GM18519 (cell line): ENCODE results near the gene BCAN.

ENCODE experiments used
- ATAC-seq: cut with Tn5 transposase; IDR thresholded peaks from one replicate; pipeline ENCODE4 v1.9.1; 2021; ENCODE audit warnings: mild to moderate bottlenecking, moderate library complexity; ENCODE audit not compliant: unreplicated experiment, low FRiP score

Gene BCAN

DNA sequence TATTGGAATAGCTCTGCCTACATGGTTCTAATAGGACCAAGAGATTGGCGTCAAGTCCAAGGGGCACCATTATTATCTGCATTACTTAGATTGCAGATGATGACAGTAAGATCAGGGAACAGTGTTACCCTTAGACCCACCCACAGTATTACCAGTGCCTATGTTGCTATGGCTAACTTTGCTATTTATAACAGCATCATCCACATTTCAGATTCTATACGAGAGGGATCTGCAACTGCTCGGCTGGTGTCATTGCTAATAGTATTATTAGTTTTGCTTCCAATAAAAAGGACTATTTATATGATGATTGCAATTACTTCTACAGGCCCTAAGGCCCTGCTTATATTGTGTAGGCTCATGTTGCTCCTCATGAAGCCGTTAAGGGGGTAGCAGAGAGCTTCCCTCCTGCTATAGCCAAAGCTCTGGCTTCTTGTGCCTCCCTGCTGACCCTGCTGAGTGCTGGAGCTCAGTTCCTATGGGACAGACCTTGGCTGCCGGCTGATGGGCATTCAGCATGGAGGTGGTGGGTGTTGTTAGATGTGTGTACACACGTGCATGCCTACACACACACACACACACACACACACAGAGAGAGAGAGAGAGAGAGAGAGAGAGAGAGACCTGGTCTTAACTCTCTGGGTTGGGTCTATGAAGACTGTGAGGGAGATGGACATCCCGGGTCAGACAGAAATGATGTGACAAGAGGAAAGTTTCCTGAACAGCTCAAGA lies 1.3 kb downstream of the BCAN start:
- ATAC-seq: no peak

DNA sequence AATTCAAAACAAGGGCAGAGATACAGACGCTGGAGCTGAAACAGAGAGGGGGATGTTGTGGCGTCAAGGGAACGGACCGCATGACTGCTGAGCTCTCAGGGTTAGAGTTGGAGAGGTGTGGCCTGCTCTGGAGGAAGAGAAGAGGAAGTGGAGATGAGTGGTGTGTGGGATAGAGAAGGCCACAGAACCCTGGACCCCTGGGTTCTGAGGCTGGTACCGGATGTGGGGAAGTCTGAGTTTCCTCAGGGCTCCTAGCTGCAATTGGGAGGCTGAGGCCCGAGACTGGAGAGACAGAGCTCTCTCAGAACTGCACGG lies 1.8 kb downstream of the BCAN start:
- ATAC-seq: no peak

DNA sequence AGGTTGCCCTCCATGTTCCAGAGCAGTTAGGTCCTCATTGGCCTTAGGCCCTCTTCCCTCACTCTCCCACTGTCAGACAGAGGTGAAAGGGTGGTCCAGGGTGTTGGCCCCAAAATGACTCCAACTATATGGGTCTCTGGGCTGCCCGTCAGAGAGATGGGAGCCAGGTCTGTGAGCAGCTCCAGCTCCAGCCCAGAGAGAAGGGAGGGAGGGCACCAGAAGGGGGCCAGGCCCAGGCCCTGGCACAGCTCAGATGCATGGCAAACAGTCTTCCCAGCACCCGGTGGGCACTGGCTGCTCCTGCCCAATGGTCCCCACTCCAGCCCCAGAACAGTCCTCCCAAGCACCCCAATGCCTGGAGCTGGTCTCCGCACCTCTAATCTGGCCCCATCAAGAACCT lies 2.2 kb downstream of the BCAN start:
- no peak for ATAC-seq

DNA sequence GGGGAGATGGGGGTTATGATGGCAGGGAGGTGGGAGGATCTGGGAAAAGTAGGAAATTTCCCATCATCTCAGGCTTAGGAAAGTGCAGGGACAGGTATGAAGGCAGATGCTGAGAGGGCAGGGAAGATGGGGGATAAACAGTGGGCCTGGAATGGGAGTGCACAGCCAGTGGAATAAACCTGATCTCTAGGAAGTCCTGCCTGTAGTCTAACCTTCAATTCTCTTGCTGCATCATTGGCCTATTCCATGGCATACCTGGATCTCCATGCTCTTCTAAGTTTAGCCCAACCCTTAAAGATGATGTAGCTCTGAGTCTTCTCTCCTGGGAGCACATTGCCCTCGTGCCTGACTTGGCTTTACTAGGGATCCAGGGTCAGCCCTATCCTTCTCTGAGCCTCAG lies 2.7 kb downstream of the BCAN start:
- no peak for ATAC-seq

DNA sequence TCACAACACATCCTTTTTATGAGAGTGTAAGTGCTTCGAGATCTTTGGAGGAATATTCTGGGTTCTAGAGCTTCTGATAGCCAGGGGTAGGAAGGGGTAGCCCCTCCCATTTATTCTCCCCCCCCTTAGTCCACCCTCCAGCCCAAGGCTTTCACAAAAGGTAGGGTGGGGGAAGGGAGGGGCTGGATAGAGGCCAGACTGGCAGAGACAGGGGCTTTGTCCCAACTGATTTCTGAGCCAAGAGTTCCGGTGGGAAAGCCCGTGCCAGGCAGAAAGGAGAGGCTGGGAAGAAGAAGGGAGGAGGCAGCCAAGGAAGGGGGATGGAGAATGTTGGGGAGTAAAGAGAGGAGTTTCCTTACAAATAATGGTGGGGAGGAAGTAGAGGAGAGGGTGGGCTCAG lies 3.1 kb downstream of the BCAN start:
- ATAC-seq: no peak

DNA sequence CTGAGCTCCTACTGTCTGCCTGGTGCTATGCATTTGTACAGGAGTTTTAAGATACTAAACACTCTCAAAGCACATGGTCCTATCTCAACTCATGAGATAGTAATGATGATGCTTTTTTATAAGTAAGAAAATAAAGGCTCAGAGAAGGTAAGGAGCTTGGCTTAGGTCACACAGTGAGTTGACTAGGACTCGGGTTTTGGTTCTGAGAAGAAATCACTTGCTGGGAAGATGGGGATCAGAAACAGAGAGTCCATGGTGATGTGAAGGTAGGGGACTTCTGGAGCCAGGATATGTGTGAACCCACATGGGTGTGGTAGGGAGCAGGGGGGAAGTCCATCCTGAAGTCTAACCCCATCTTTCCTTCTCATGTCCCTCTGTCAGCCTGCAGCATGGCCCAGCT lies 3.7 kb downstream of the BCAN start:
- no peak for ATAC-seq

DNA sequence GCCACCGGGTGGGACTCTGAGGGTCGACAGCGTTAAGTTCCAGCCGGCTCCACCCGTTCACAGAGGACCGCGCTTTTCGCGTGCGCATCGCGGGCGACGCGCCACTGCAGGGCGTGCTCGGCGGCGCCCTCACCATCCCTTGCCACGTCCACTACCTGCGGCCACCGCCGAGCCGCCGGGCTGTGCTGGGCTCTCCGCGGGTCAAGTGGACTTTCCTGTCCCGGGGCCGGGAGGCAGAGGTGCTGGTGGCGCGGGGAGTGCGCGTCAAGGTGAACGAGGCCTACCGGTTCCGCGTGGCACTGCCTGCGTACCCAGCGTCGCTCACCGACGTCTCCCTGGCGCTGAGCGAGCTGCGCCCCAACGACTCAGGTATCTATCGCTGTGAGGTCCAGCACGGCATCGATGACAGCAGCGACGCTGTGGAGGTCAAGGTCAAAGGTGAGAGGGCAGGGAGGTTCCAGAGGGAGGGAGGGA lies 4.9 kb downstream of the BCAN start:
- ATAC-seq: no peak

DNA sequence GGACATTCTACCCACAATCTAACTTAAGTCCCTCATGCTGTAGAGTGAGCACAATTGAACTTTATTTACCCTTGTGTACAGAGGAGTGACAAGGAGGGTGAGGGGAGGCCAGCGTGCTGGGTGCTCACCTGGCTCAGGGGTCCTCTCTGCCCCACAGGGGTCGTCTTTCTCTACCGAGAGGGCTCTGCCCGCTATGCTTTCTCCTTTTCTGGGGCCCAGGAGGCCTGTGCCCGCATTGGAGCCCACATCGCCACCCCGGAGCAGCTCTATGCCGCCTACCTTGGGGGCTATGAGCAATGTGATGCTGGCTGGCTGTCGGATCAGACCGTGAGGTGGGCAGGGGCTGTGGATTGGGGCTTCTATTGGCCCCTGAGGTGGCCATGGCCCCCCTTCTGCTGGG lies 5.4 kb downstream of the BCAN start:
- no peak for ATAC-seq

DNA sequence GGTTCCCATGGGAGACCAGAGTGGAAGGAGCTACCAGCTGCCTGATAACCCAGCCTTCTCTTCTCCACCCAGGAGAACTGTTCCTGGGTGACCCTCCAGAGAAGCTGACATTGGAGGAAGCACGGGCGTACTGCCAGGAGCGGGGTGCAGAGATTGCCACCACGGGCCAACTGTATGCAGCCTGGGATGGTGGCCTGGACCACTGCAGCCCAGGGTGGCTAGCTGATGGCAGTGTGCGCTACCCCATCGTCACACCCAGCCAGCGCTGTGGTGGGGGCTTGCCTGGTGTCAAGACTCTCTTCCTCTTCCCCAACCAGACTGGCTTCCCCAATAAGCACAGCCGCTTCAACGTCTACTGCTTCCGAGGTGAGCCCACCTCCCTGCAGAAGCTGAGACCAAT lies 6.6 kb downstream of the BCAN start:
- ATAC-seq: no peak

DNA sequence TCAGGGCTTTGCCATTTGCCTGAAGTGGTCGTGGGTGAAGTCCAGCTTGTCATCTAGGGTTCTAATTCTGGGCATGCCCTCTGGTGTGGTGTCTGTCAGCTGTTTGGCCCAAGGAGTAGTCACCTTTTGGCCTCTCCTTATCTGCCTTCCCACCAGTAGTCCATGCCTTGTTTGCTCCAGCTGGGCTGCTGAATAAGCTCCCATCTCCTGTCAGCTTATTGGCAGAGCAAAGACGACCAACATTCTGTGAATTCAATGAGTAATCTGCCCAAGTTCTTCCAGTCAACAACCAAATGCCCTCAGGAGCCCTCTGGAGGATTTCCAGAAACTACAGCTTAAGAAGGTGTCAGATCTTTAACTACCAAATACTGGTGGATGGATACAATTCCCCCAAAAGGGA lies 7.0 kb downstream of the BCAN start:
- no peak for ATAC-seq

DNA sequence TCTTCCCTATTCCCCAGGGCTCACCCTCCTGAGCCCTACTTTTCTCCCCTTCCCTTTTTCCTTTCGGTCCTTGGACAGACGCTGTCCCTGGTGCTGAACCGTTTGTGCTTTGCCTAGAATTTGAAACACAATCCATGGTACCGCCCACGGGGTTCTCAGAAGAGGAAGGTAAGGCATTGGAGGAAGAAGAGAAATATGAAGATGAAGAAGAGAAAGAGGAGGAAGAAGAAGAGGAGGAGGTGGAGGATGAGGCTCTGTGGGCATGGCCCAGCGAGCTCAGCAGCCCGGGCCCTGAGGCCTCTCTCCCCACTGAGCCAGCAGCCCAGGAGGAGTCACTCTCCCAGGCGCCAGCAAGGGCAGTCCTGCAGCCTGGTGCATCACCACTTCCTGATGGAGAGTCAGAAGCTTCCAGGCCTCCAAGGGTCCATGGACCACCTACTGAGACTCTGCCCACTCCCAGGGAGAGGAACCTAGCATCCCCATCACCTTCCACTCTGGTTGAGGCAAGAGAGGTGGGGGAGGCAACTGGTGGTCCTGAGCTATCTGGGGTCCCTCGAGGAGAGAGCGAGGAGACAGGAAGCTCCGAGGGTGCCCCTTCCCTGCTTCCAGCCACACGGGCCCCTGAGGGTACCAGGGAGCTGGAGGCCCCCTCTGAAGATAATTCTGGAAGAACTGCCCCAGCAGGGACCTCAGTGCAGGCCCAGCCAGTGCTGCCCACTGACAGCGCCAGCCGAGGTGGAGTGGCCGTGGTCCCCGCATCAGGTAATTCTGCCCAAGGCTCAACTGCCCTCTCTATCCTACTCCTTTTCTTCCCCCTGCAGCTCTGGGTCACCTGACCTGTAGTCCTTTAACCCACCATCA lies 10.4 kb downstream of the BCAN start:
- no peak for ATAC-seq

DNA sequence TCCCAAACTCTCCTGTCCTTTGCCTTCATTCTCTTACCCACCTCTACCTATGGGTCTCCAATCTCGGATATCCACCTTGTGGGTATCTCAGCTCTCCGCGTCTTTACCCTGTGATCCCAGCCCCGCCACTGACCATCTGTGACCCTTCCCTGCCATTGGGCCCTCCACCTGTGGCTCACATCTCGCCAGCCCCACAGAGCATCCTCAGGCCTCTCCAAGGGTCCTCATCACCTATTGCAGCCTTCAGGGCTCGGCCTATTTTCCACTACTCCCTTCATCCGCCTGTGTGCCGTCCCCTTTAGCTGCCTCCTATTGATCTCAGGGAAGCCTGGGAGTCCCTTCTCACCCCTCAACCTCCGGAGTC lies 11.1 kb downstream of the BCAN start:
- no peak for ATAC-seq

DNA sequence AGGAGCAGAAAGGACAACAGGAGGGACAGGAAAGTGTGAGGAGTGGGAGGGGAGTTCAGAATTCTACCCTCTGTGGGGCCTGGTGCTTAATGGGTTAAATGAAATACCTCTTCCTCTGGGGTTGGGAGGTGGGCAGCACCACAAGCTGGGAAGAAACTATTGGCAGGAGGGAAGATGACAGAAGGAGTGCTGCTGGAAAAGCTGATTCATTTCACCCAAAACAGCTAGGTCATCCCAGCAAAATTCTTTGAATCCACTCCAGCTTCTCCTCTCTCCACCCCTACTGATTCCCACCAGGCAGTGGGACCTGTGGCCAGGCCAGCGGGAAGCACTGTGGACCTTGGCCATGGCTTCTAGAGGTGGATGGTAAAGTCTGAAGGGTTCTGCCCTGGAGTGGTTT lies 12.8 kb downstream of the BCAN start:
- no peak for ATAC-seq

DNA sequence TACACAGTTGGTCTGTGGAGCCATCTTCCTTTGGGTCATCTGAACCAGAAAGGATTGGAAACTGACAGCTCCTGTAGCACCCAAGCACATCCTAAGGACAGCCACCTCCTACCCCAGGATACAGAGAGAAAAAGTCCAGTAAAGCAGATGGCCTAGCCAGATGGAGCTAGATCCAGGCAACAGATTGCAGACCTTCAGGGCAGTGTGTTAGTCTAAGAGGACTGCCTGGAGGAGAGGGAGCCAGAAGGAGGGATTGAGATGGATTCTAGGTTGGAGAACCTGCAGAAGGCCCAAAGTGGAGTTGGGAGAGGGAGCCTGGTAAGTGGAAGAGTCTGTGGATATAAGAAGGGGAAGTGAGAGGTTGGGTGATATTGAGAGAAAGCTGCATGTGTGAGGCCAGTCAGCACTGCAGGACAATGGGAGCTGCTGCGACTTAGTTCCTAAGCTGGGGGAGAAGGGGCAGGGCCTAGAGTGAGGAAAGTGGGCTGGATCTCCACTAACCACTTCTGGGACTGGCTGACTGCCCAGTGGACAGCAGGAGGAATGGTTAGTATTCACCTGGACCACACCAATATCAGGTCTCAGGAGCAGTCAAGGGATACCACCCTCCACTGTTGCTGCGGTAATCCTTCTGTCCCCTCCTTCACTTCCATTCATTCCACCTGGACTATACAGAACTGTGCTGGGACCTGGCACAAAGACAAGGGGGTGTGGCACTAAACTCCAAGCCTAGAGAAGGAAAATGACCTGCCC lies 13.4 kb downstream of the BCAN start:
- no peak for ATAC-seq

DNA sequence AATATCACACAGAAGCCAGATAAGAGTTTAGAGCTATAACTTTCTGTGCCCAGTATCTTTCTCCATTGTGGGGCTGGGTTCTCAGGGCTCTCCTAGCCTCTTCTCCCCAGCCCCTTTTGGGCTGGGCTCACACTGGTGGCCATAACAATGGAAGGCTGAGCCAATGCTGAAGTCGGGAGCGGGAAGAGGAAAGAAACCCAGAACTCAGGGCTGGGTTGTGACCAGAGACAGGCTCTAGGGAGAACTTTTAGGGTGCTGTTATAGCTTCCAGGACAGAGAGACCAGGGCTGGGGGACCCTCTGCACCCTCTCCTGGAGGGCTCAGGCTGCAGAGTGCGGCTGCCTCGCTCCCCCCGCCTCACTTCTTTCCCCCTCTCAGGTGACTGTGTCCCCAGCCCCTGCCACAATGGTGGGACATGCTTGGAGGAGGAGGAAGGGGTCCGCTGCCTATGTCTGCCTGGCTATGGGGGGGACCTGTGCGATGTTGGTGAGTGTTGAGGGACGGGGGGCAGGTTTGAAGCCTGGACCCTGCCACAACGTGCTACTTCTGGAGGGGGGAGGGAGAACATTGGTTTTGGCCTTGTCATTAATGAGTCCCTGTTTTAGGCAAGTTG lies 14.1 kb downstream of the BCAN start:
- no peak for ATAC-seq

DNA sequence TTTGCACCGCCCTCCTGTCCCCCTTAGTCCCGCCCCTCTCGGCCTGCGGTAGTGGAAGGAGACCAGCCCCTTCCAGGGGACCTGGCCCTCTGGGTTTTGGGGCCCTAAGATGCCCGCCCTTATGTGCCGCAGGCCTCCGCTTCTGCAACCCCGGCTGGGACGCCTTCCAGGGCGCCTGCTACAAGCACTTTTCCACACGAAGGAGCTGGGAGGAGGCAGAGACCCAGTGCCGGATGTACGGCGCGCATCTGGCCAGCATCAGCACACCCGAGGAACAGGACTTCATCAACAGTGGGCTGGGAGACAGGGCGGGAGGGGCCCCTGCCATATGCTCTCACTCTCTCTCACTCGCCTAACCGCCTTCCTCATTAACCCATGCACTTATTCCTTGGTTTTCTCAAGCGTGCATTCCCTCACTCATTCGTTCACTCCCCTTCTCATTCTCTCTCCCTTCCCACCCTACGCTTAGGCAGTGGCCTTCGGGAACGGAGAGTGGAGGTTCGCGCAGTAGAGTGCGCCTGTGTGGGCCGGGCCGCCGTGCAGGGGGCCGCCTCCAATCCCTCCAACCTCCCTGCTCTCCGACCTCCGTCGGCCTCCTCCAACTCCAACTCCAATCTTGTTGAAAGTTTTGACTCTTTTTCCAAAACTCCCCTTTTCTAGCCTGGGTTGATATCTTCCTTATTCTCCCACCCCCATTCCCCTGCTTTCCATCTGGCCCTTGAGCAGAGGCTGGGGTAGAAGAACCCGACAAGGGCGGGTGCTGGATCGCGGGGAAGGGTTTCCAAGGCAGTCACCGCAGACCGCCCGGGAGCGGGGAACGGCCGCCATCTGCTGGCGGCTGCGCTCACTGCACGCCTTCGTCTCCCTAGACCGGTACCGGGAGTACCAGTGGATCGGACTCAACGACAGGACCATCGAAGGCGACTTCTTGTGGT lies 15.2 kb downstream of the BCAN start:
- no peak for ATAC-seq

DNA sequence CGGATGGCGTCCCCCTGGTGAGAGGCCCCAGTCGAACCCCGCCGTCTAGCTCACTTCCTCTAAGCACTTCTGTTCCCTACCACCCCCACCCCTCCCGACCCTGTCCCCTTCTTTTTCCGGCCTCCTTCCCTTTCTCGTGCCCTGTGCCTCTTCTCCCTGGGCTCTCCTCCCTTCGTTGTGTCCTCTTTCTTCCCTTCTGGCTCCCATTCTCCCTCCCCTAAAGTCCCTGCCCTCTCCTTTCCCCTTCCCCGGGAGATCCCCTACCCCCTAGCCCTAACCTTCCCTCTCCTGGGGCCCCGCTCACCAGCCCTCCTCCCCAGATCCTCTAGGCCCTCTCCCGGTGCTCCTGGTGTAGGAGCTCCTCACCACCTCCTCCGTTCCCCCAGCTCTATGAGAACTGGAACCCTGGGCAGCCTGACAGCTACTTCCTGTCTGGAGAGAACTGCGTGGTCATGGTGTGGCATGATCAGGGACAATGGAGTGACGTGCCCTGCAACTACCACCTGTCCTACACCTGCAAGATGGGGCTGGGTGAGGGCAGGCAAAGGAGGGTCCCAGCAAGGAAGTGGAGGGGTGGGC lies 15.9 kb downstream of the BCAN start:
- ATAC-seq: no peak

DNA sequence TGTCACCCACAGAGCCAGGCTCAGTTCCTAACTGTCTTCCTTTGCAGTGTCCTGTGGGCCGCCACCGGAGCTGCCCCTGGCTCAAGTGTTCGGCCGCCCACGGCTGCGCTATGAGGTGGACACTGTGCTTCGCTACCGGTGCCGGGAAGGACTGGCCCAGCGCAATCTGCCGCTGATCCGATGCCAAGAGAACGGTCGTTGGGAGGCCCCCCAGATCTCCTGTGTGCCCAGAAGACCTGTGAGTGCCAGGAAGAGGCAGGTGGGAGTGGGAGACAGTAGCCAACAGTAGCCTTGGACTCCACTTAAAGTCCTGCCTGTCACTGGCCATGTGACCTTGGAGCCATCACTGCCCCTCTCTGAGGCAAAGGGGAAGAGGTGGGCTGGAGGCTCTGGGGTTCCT lies 16.6 kb downstream of the BCAN start:
- no peak for ATAC-seq

DNA sequence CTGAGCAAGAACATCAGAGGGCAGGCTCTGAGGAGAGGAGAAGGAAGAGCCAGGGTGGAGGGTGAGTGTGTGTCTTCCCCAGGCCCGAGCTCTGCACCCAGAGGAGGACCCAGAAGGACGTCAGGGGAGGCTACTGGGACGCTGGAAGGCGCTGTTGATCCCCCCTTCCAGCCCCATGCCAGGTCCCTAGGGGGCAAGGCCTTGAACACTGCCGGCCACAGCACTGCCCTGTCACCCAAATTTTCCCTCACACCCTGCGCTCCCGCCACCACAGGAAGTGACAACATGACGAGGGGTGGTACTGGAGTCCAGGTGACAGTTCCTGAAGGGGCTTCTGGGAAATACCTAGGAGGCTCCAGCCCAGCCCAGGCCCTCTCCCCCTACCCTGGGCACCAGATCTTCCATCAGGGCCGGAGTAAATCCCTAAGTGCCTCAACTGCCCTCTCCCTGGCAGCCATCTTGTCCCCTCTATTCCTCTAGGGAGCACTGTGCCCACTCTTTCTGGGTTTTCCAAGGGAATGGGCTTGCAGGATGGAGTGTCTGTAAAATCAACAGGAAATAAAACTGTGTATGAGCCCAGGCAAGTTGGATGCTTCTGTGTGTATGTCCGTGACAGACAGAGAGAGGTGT lies 17.1 kb downstream of the BCAN start:
- no peak for ATAC-seq
